Smooth muscle cell (in vitro differentiated cells): ENCODE results near the gene ZNF584. TPM values are rescaled to one million over a fixed set of nuclear protein-coding genes. Genes with fewer than 3 reads are reported as not detected.

Source experiments
- DNase-seq: peaks from one replicate; lab custom pipeline; 2025; ENCODE audit not compliant: unreplicated experiment; lab: John Stamatoyannopoulos, UW
- H2AFZ ChIP-seq: fragments of 200-600 bp; sonication (generic); 2 replicates; pipeline ENCODE4 v1.6.0; 2016; ENCODE audit warnings: antibody characterized with exemption, low read depth, mild to moderate bottlenecking
- H3F3A ChIP-seq: fragments of 200-600 bp; sonication (generic); 2 replicates; pipeline ENCODE4 v1.6.0; 2017; ENCODE audit warnings: antibody characterized with exemption, low read depth
- H3K27ac ChIP-seq: fragments of 200-600 bp; sonication (generic); 2 replicates; pipeline ENCODE4 v1.5.1; 2016; ENCODE audit warnings: low read depth, mild to moderate bottlenecking
- H3K27me3 ChIP-seq: fragments of 200-600 bp; sonication (generic); 2 replicates; pipeline ENCODE4 v1.6.1; 2016; ENCODE audit warnings: low read depth, mild to moderate bottlenecking
- H3K36me3 ChIP-seq: fragments of 200-600 bp; sonication (generic); 2 replicates; pipeline ENCODE4 v1.5.1; 2016; ENCODE audit warnings: low read depth
- H3K4me1 ChIP-seq: fragments of 200-600 bp; sonication (generic); 2 replicates; pipeline ENCODE4 v1.5.1; 2016; ENCODE audit warnings: low read depth
- H3K4me2 ChIP-seq: fragments of 200-600 bp; sonication (generic); 2 replicates; pipeline ENCODE4 v1.6.0; 2016; ENCODE audit warnings: mild to moderate bottlenecking
- H3K4me3 ChIP-seq: fragments of 200-600 bp; sonication (generic); 2 replicates; pipeline ENCODE4 v1.5.1; 2016; ENCODE audit warnings: mild to moderate bottlenecking
- H3K79me2 ChIP-seq: fragments of 200-600 bp; sonication (generic); 2 replicates; pipeline ENCODE4 v1.6.0; 2016; ENCODE audit warnings: low read depth, mild to moderate bottlenecking
- H3K9ac ChIP-seq: fragments of 200-600 bp; sonication (generic); 2 replicates; pipeline ENCODE4 v1.6.0; 2016; ENCODE audit warnings: low read depth
- H3K9me3 ChIP-seq: fragments of 200-600 bp; sonication (generic); replicated peaks from 2 replicates; pipeline ENCODE4 v1.5.1; 2016; ENCODE audit warnings: low read depth
- H4K20me1 ChIP-seq: fragments of 200-600 bp; sonication (generic); 2 replicates; pipeline ENCODE4 v1.6.0; 2016; ENCODE audit warnings: low read depth
- WGBS: methylation state at CpG from one replicate; pipeline ENCODE4 v1.1.7; 2016; ENCODE audit warnings: low lambda C conversion rate; 5-methylcytosine and 5-hydroxymethylcytosine counted together
- polyA plus RNA-seq: library from polyadenylated mRNA; unstranded; fragments of >200 nt; fragmentation: Nextera tagmentation; extraction: Ambion mirVana; gene quantifications from 2 replicates; pipeline ENCODE4 v1.2.1, GENCODE V29; 2016
- total RNA-seq: library from RNA; depleted of rRNA; stranded (reverse); fragments of >200 nt; gene quantifications from 2 replicates; pipeline ENCODE4 v1.2.3, GENCODE V29; 2014
- TF ChIP-seq, protein P1 (sequence below): fragments of 200-600 bp; sonication (generic); IDR thresholded peaks from 2 replicates; pipeline ENCODE4 v1.5.1; 2017; ENCODE audit warnings: borderline replicate concordance, mild to moderate bottlenecking, antibody characterized with exemption; ENCODE audit not compliant: insufficient read depth, poor library complexity, severe bottlenecking

ZNF584 gene
- total and polyA plus RNA-seq, 2 experiments from 2014 or later = 5.0 to 12.7 TPM

DNA sequence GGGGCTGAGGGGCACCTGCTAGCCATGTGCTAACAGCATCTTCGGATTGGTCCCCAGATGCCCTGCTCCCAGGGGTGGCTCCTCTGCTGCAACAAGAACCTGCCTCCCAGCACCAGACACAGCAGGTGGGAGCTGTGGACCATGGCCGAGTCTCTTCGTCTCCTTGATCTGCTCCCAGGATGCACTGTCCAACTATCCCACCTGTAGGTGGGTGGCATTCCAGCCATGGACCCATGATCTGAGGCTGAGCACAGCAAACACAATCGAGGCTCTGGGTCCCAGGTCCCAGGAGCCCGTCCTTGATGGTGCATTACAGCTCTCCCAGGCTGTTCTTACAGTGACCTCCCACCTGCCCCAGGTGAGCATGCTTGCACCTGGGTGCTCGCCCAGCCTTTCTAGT lies 29.2 kb upstream of the ZNF584 start:
- H3K27me3 ChIP-seq = no peaks in the 10 kb centered on the region
- H3K9ac ChIP-seq = no peak overlapping the region
- H3K27ac ChIP-seq = no peak overlapping the region
- 93% methylated on average over 6 of the region's 6 CpGs for WGBS
- DNase-seq = no peak
- H3K4me1 ChIP-seq = peaks cover 3% of the 10 kb centered on the region
- H3K36me3 ChIP-seq = no peaks in the 10 kb centered on the region
- no peak overlapping the region for H3K4me3 ChIP-seq
- H3K9me3 ChIP-seq = no peaks in the 10 kb centered on the region
- no peak overlapping the region for H2AFZ ChIP-seq
- no peaks in the 10 kb centered on the region for H4K20me1 ChIP-seq
- TF ChIP-seq, protein P1, sequence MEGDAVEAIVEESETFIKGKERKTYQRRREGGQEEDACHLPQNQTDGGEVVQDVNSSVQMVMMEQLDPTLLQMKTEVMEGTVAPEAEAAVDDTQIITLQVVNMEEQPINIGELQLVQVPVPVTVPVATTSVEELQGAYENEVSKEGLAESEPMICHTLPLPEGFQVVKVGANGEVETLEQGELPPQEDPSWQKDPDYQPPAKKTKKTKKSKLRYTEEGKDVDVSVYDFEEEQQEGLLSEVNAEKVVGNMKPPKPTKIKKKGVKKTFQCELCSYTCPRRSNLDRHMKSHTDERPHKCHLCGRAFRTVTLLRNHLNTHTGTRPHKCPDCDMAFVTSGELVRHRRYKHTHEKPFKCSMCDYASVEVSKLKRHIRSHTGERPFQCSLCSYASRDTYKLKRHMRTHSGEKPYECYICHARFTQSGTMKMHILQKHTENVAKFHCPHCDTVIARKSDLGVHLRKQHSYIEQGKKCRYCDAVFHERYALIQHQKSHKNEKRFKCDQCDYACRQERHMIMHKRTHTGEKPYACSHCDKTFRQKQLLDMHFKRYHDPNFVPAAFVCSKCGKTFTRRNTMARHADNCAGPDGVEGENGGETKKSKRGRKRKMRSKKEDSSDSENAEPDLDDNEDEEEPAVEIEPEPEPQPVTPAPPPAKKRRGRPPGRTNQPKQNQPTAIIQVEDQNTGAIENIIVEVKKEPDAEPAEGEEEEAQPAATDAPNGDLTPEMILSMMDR = no peak
- H3K79me2 ChIP-seq = peaks cover 4% of the 10 kb centered on the region
- H3F3A ChIP-seq = no peaks in the 10 kb centered on the region
- H3K4me2 ChIP-seq = peak overlapping the region; percentile 89

DNA sequence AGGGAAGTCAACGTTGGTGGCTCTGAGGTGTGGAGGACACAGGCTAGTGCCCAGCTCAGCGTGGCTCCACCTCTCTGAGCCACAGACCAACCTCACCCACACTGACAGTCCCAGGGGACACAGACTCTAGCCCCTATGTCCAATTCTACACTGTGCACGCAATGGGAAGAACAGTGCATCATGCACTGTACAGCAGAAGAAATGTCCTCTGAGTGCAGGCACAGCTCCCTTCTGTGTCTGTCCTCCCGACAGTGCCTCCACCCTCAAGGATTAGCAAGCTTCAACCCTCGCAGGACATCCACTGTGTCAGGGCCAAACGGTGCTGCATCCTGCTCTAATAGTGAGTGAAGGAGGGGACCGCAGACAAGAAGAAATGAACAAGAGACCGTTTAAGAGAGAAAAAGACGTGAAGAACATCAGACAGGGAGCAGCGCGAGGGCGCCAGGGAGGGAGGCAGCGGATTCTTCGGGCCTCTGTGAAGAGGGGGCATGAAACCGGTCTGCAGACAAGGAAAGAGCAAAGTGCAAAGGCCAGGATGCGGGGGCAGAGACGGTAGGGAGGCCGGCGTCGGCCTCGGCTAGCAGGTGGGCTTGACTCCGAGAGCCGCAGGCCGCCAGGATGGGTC lies 28.3 kb upstream of the ZNF584 start:
- H3F3A ChIP-seq = no peaks in the 10 kb centered on the region
- peak overlapping the region; percentile 89 for H3K4me2 ChIP-seq
- no peaks in the 10 kb centered on the region for H3K27me3 ChIP-seq
- peaks cover 4% of the 10 kb centered on the region for H3K79me2 ChIP-seq
- H3K36me3 ChIP-seq = no peaks in the 10 kb centered on the region
- H3K9ac ChIP-seq = peak overlapping the region; percentile 97
- peaks cover 3% of the 10 kb centered on the region for H3K4me1 ChIP-seq
- peak overlapping the region; percentile 75 for H2AFZ ChIP-seq
- H3K4me3 ChIP-seq = peak overlapping the region; percentile 90
- no peak for DNase-seq
- H3K27ac ChIP-seq = peak overlapping the region; percentile 74
- TF ChIP-seq, protein P1 = no peak
- WGBS = 9% methylated on average over 24 of the region's 24 CpGs
- H4K20me1 ChIP-seq = no peaks in the 10 kb centered on the region
- H3K9me3 ChIP-seq = no peaks in the 10 kb centered on the region

GRCh38 chr19:58380662-58381459 lies 27.6 kb upstream of the ZNF584 start, which contains the start of gene ZNF837:
TSS of gene ZNF837 (minus strand) at chr19:58381030. CDS start at chr19:58369332, 11,698 bp downstream.
- Histone ChIP-seq H3F3A (no peaks in the 10 kb centered on the region), H2AFZ (peak within 1 kb of the TSS; percentile 75), H3K9ac (peak within 1 kb of the TSS; percentile 97), H3K27me3 (no peaks in the 10 kb centered on the region), H3K36me3 (no peaks in the 10 kb centered on the region), H3K79me2 (peaks cover 11% of the 10 kb centered on the region), H3K4me3 (peak within 1 kb of the TSS; percentile 90), H3K27ac (peak within 1 kb of the TSS; percentile 89), H3K4me2 (peak within 1 kb of the TSS; percentile 89), H3K9me3 (no peaks in the 10 kb centered on the region), H3K4me1 (peaks cover 8% of the 10 kb centered on the region), H4K20me1 (no peaks in the 10 kb centered on the region)
- TF ChIP-seq, protein P1 = no peak
- WGBS = under 1% methylated on average over 48 of the region's 83 CpGs
- DNase-seq = peak; percentile 95
